Measurements from ENCODE around the gene CLMN. TPM values are rescaled to one million over a fixed set of nuclear protein-coding genes. Genes with fewer than 3 reads are reported as not detected.

The CLMN gene
- total RNA-seq, result 1 to 10 TPM; 2.5 to 3.0 TPM

GRCh38 chr14:95319312-95320077 lies at the start of gene CLMN:
Gene CLMN (minus strand): TSS chr14:95319908. CDS start chr14:95319792, 116 bp downstream.
- peak; percentile 65 to 66 for ATAC-seq (replicated peaks in 1 of 2)
- Mint-ChIP-seq H3K27ac (no peak within 1 kb of the TSS), H3K4me1 (ENCODE audit: low read depth) (peaks cover 20% of the 10 kb centered on the region)

DNA sequence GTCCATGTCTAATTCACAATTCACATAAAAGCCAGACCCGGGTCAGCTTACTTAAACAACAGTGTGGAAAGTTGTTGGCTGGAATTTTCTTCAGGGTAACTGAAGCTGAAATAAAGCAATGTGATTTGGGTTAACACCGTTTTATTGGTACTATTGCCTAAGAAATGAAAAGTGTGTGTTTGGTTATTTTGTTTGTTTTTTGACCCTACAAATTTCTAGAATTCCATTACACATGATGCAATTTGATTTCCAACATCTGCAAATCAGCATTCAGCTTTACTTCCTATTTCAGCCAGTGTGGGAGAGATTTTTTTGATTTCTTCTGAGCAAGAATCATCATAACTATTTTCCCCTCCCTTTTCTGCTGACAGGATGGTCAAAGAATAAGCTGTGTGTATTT lies 45.7 kb upstream of the CLMN start:
- H3K27me3 Mint-ChIP-seq (ENCODE audit: low read depth), result peaks cover 49% of the 10 kb centered on the region
- ATAC-seq (replicated peaks in 1 of 2), result no peak
- H3K27ac Mint-ChIP-seq, result no peak overlapping the region
- no peak for DNase-seq
- H3K4me3 Mint-ChIP-seq, result no peak overlapping the region
- H3K9me3 Mint-ChIP-seq, result no peaks in the 10 kb centered on the region
- no peaks in the 10 kb centered on the region for H3K4me1 Mint-ChIP-seq (ENCODE audit: low read depth)
- H3K36me3 Mint-ChIP-seq (ENCODE audit: insufficient read depth in 2 of 2), result no peaks in the 10 kb centered on the region

More at GRCh38 chr14:95319312-95320077, at the start of gene CLMN:
- Mint-ChIP-seq H3K9me3 (no peaks in the 10 kb centered on the region), H3K4me3 (peak within 1 kb of the TSS; percentile 83 to 86), H3K36me3 (ENCODE audit: insufficient read depth in 2 of 2) (no peaks in the 10 kb centered on the region), H3K27me3 (ENCODE audit: low read depth) (peaks cover 34% of the 10 kb centered on the region)
- peak; percentile 39 to 45 for DNase-seq

GRCh38 chr14:95364481-95365209 lies 44.9 kb upstream of the CLMN start:
- no peaks in the 10 kb centered on the region for H3K9me3 Mint-ChIP-seq
- no peak overlapping the region for H3K4me3 Mint-ChIP-seq
- DNase-seq, result no peak
- peaks cover 54% of the 10 kb centered on the region for H3K27me3 Mint-ChIP-seq (ENCODE audit: low read depth)
- no peaks in the 10 kb centered on the region for H3K36me3 Mint-ChIP-seq (ENCODE audit: insufficient read depth in 2 of 2)
- H3K4me1 Mint-ChIP-seq (ENCODE audit: low read depth), result no peaks in the 10 kb centered on the region
- H3K27ac Mint-ChIP-seq, result no peak overlapping the region
- no peak for ATAC-seq (replicated peaks in 1 of 2)

DNA sequence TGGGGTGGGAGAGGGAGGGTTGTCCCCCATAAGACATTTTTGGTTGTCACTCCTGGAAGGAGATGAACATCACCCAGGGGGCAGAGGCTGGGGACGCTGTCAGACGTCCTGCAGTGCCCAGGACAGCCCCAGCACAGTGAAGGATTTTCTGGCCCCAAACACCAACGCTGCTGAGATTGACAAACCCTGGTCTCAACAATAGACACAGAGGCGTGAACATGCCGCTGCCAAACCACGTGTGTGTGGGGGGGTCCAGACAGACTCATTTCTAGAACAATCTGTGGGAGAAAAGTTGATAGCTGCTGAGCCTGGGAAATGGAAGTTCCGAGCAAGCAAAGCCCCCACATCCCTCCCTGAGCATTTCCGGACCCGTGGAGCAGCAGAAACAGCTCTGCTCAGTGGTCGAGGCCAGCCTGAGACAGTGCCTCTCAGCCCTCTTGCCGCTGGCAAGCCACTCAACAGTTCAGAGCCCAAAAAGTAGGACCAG lies 43.8 kb upstream of the CLMN start:
- ATAC-seq (replicated peaks in 1 of 2) (peak in 1 of 2 donors; percentile 13), DNase-seq (no peak)
- Mint-ChIP-seq H3K27ac (no peak overlapping the region), H3K4me1 (ENCODE audit: low read depth) (no peaks in the 10 kb centered on the region), H3K36me3 (ENCODE audit: insufficient read depth in 2 of 2) (no peaks in the 10 kb centered on the region), H3K9me3 (no peaks in the 10 kb centered on the region), H3K27me3 (ENCODE audit: low read depth) (peaks cover 58% of the 10 kb centered on the region), H3K4me3 (no peak overlapping the region)

DNA sequence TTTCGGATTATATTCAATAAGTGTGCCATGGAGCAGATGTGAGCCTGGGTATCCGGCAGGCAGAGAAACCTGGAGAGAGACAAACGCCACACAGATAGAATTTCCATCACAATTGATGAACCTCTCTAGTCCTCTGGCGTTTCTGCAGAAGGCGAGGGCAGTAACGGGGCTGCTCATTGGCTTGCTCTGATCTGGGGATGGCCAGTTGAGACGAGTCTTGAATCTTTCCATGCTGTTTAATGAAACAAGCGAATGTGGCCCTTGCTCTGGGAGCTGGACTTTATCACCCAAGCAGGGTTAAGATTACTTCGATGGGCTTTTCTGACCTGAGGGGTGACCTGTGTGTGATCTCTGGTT lies 42.4 kb upstream of the CLMN start:
- ATAC-seq (replicated peaks in 1 of 2) (no peak), DNase-seq (no peak)
- H3K9me3 Mint-ChIP-seq, result no peaks in the 10 kb centered on the region
- H3K36me3 Mint-ChIP-seq (ENCODE audit: insufficient read depth in 2 of 2), result no peaks in the 10 kb centered on the region
- peaks cover 58% of the 10 kb centered on the region for H3K27me3 Mint-ChIP-seq (ENCODE audit: low read depth)
- no peak overlapping the region for H3K4me3 Mint-ChIP-seq
- no peak overlapping the region for H3K27ac Mint-ChIP-seq
- H3K4me1 Mint-ChIP-seq (ENCODE audit: low read depth), result no peaks in the 10 kb centered on the region

DNA sequence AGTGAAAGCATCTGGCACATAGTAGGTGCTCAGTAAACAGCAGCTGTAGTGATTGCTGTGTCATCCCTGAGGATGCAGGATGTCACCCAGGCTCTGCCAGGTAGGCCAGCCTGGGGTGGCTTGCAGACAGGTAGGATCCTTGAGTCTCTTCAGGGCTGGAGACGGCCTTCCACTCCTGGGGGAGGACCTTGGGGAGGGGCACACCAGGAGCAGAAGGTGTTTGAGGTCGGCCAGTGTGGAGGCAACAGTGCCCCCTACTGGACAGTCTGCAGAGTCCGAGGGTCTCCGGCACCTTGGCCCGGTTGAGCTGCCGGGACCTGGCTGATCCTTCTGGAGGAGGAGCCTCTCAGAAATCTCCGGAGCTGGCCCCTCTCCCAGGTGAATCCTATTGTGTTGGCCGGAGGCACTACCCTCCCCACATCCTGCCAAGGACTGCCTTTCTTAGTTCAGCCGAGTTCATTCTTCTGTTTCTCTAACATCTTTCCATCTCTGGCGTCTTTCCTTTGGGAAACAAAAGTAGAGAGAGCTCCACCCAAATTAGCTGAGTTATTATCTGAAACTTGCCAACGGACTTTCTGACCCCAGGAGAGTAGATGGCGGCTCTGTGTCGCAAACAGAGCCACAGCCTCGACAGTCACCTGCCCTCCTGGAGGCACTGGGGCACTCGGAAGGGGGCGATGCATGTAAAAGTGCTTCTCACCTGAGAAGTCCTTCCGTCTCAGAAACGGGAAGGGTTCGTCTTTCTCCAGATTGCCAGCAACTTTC lies 41.8 kb upstream of the CLMN start:
- Mint-ChIP-seq H3K27me3 (ENCODE audit: low read depth) (peaks cover 57% of the 10 kb centered on the region), H3K4me3 (no peak overlapping the region), H3K27ac (no peak overlapping the region), H3K9me3 (no peaks in the 10 kb centered on the region), H3K36me3 (ENCODE audit: insufficient read depth in 2 of 2) (no peaks in the 10 kb centered on the region), H3K4me1 (ENCODE audit: low read depth) (no peaks in the 10 kb centered on the region)
- DNase-seq (peak; percentile 41 to 61), ATAC-seq (replicated peaks in 1 of 2) (peak; percentile 66 to 74)

- ATAC-seq (replicated peaks in 1 of 2) (no peak), DNase-seq (no peak)
- Mint-ChIP-seq H3K27me3 (ENCODE audit: low read depth) (peaks cover 51% of the 10 kb centered on the region), H3K4me1 (ENCODE audit: low read depth) (no peaks in the 10 kb centered on the region), H3K36me3 (ENCODE audit: insufficient read depth in 2 of 2) (no peaks in the 10 kb centered on the region), H3K4me3 (no peak overlapping the region), H3K27ac (no peak overlapping the region), H3K9me3 (no peaks in the 10 kb centered on the region)
Measured at GRCh38 chr14:95360828-95361227, 41.1 kb upstream of the CLMN start.

DNA sequence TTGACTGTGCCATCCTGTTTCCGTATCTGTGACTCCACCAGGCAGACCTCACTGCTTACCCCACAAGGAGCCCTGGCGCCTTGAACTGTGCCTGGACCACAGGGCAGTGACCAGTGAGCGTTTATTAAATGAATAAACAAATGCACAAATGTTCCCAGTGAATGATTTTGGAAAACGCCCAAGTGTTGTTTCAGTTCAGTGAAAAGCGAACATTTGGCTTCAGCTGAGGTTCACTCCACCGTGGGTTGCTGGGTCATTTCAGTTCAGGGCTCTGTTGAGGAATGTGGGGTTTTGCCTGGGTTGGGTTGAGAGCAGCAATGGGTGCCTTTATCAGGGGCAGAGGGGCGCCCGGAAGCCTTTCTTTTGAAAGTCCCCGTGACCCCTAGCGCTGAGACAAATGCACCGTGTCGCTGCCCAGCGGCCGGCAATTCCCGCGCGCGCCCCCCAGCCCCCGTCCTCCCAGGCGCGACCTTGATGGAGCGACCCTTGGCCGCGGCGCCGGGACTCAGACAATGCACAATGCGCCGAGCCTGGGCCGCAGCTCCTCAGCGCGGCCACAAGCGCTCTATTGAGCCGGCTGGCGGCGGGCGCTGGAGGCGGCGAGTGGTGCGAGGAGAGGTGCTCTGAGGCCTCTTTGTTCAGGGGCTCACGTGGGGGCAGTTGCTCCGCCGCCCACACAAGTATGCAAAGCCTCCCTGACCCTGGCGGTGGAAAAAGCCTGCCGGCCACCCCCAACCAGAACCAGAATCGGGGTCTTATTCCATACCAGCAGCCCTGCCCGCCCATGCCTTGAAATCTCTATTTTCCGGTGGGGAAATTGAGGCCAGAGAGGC lies 40.5 kb upstream of the CLMN start:
- no peaks in the 10 kb centered on the region for H3K4me1 Mint-ChIP-seq (ENCODE audit: low read depth)
- no peaks in the 10 kb centered on the region for H3K9me3 Mint-ChIP-seq
- no peak for ATAC-seq (replicated peaks in 1 of 2)

DNA sequence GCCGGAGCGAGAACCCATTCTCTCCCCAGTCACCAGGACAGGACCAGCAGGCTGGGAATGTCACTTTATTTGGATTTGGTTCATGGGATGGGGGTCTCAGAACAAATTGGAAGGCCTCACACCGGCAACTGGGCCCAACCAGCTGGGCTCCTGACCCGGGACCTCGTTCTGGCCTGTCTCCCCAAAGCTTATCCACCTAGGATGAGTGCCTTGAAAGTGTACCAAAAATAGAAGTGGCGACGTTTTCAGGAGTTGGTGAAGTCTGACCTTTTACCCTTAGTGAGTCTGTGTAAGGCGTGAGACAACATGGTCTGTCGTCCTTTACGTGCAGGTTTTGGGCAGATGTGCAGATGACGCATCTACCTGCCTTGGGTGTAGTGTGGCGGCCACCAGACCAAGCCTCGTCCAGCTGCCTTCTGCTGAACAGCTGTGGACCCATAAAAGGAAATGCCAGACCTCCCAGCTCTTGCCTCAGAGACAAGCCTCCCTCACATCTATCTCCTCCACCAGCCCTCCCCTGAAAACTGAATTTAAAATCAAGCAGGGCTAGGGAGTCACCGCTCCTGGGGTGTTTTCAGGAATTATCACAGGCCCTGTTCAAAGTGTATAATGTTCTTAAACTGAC lies 36.6 kb upstream of the CLMN start:
- H3K9me3 Mint-ChIP-seq, result peaks cover 2 to 6% of the 10 kb centered on the region in 2 donors
- peaks cover 3 to 4% of the 10 kb centered on the region in 2 donors for H3K36me3 Mint-ChIP-seq (ENCODE audit: insufficient read depth in 2 of 2)
- peaks cover 16% of the 10 kb centered on the region for H3K27me3 Mint-ChIP-seq (ENCODE audit: low read depth)
- no peaks in the 10 kb centered on the region for H3K4me1 Mint-ChIP-seq (ENCODE audit: low read depth)
- ATAC-seq (replicated peaks in 1 of 2), result no peak
- H3K4me3 Mint-ChIP-seq, result no peak overlapping the region
- no peak for DNase-seq
- H3K27ac Mint-ChIP-seq, result no peak overlapping the region

More for the DNA sequence above, 40.5 kb upstream of the CLMN start:
- Mint-ChIP-seq H3K27ac (no peak overlapping the region), H3K4me3 (no peak overlapping the region), H3K36me3 (ENCODE audit: insufficient read depth in 2 of 2) (no peaks in the 10 kb centered on the region), H3K27me3 (ENCODE audit: low read depth) (peaks cover 48% of the 10 kb centered on the region)
- no peak for DNase-seq

DNA sequence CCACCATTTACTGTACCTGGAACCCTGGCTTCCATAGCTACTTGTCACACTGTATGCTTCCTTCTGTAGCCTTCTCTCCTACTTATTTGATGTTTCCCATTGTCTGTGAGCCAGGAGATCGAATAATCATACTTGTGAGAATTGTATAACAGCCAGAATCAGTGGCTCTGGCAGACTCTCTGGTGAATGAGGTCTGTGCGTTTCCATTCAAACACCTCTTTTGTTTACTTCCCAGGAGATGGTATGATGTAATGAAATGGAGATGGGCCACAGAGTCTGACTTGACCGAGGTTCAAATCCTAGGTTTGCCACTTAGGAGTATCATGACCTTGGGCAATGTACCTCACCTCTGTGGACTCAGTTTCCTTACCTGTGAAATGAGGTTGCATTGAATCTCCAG lies 35.7 kb upstream of the CLMN start:
- H3K27ac Mint-ChIP-seq, result no peak overlapping the region
- H3K36me3 Mint-ChIP-seq (ENCODE audit: insufficient read depth in 2 of 2), result peaks cover 3 to 4% of the 10 kb centered on the region in 2 donors
- no peak for ATAC-seq (replicated peaks in 1 of 2)
- H3K9me3 Mint-ChIP-seq, result peaks cover 2 to 6% of the 10 kb centered on the region in 2 donors
- no peak overlapping the region for H3K4me3 Mint-ChIP-seq
- peaks cover 11% of the 10 kb centered on the region for H3K27me3 Mint-ChIP-seq (ENCODE audit: low read depth)
- no peak for DNase-seq
- no peaks in the 10 kb centered on the region for H3K4me1 Mint-ChIP-seq (ENCODE audit: low read depth)

- peaks cover 2 to 6% of the 10 kb centered on the region in 2 donors for H3K9me3 Mint-ChIP-seq
- no peak overlapping the region for H3K4me3 Mint-ChIP-seq
- H3K27ac Mint-ChIP-seq, result no peak overlapping the region
- DNase-seq (no peak), ATAC-seq (replicated peaks in 1 of 2) (no peak)
- peaks cover 3 to 4% of the 10 kb centered on the region in 2 donors for H3K36me3 Mint-ChIP-seq (ENCODE audit: insufficient read depth in 2 of 2)
- peaks cover 15% of the 10 kb centered on the region for H3K27me3 Mint-ChIP-seq (ENCODE audit: low read depth)
- H3K4me1 Mint-ChIP-seq (ENCODE audit: low read depth), result no peaks in the 10 kb centered on the region
Measured at GRCh38 chr14:95354834-95355233, 35.1 kb upstream of the CLMN start.

DNA sequence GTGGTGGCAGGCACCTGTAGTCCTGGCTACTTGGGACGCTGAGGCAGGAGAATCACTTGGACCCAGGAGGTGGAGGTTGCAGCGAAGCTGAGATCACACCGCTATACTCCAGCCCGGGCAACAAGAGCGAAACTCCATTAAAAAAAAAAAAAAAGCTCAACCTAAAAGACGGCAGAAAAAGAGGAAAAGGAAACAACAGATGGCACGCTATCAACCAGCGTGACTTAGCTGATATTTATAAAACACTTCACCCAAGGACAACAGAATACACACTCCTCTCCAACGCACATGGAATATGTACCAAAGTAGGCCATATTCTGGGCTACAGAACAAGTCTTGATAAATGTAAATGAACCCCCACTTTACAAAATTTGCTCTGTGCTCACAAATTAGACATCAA lies 34.0 kb upstream of the CLMN start:
- Mint-ChIP-seq H3K9me3 (peaks cover 2 to 6% of the 10 kb centered on the region in 2 donors), H3K36me3 (ENCODE audit: insufficient read depth in 2 of 2) (peaks cover 3 to 4% of the 10 kb centered on the region in 2 donors), H3K27ac (no peak overlapping the region), H3K27me3 (ENCODE audit: low read depth) (peaks cover 16% of the 10 kb centered on the region), H3K4me1 (ENCODE audit: low read depth) (no peaks in the 10 kb centered on the region), H3K4me3 (no peak overlapping the region)
- no peak for ATAC-seq (replicated peaks in 1 of 2)
- no peak for DNase-seq

All from activated T-cell treated with anti-CD3 and anti-CD28 coated beads, Interleukin-2, amount 50 U/mL, for 72 hours (primary cell).